ENCODE data around the gene ZNF574. TPM values are rescaled to one million over a fixed set of nuclear protein-coding genes. Genes with fewer than 3 reads are reported as not detected.

Gene ZNF574
- 13.6 and 32.6 TPM in 2 replicates for total RNA-seq

GRCh38 chr19:42075616-42076379 is at the start of gene ZNF574:
ZNF574 (plus strand) TSS chr19:42076166; CDS start chr19:42078607, 2,441 bp downstream.

GRCh38 chr19:42069619-42070351 is 6.2 kb upstream of the ZNF574 start, which contains the start of gene GRIK5:
GRIK5 (minus strand) TSS chr19:42070206; CDS start chr19:42065770, 4,436 bp downstream.

Other genes starting within 250 kb of the ZNF574 start
- gene LYPD4, start 231.5 kb upstream of the ZNF574 start, total RNA-seq, result not detected in 2 replicates
- gene DMRTC2, start 231.1 kb upstream of the ZNF574 start, total RNA-seq, result not detected in 2 replicates
- gene RPS19, start 215.9 kb upstream of the ZNF574 start, total RNA-seq, result 427 and 1,029 TPM in 2 replicates
- 0.22 TPM in 1 of 2 replicates, not detected in the other for gene CD79A, start 198.9 kb upstream of the ZNF574 start, total RNA-seq
- 40.9 and 68.7 TPM in 2 replicates for gene ARHGEF1, start 193.0 kb upstream of the ZNF574 start, total RNA-seq
- under 0.01 TPM in 1 of 2 replicates, not detected in the other for gene ERFL, start 147.7 kb upstream of the ZNF574 start, total RNA-seq
- 127 and 236 TPM in 2 replicates for gene RABAC1, start 116.8 kb upstream of the ZNF574 start, total RNA-seq
- gene ATP1A3, start 81.9 kb upstream of the ZNF574 start, total RNA-seq, result not detected in 2 replicates
- under 0.01 TPM in 1 of 2 replicates, not detected in the other for gene GRIK5, start 6.0 kb upstream of the ZNF574 start, total RNA-seq
- gene POU2F2, start 56.3 kb downstream of the ZNF574 start, total RNA-seq, result 11.6 and 17.3 TPM in 2 replicates
- gene DEDD2, start 141.5 kb downstream of the ZNF574 start, total RNA-seq, result 29.2 and 39.0 TPM in 2 replicates
- gene ZNF526, start 144.1 kb downstream of the ZNF574 start, total RNA-seq, result 18.2 and 23.0 TPM in 2 replicates
- gene GSK3A, start 166.4 kb downstream of the ZNF574 start, total RNA-seq, result 23.2 and 33.4 TPM in 2 replicates
- gene ERF, start 179.0 kb downstream of the ZNF574 start, total RNA-seq, result 19.5 and 39.9 TPM in 2 replicates
- gene CIC, start 193.1 kb downstream of the ZNF574 start, total RNA-seq, result 38.5 and 41.5 TPM in 2 replicates
- gene PRR19, start 226.0 kb downstream of the ZNF574 start, total RNA-seq, result 0.22 and 0.86 TPM in 2 replicates
- gene PAFAH1B3, start 226.5 kb downstream of the ZNF574 start, total RNA-seq, result 27.8 and 31.2 TPM in 2 replicates
- not detected in 2 replicates for gene TMEM145, start 237.1 kb downstream of the ZNF574 start, total RNA-seq
- 17.0 and 24.1 TPM in 2 replicates for gene MEGF8, start 249.5 kb downstream of the ZNF574 start, total RNA-seq

Measured in placental pericyte (primary cell).